GM10266 (cell line): Measurements from ENCODE around the gene COX14.

Experiments
- DNase-seq: peaks from one replicate; pipeline ENCODE4 v3.0.0; 2012; ENCODE audit errors: extremely low spot score
- CTCF ChIP-seq: IDR thresholded peaks from 2 replicates; pipeline ENCODE4 v1.5.1; 2012; ENCODE audit warnings: mild to moderate bottlenecking, low read depth; ENCODE audit not compliant: control insufficient read depth, insufficient read depth; ENCODE audit errors: missing control alignments

Gene COX14

GRCh38 chr12:50070314-50071060 lies 41.5 kb upstream of the COX14 start:
- peak; percentile 97 for TF ChIP-seq CTCF
- DNase-seq: peak; percentile 74

DNA sequence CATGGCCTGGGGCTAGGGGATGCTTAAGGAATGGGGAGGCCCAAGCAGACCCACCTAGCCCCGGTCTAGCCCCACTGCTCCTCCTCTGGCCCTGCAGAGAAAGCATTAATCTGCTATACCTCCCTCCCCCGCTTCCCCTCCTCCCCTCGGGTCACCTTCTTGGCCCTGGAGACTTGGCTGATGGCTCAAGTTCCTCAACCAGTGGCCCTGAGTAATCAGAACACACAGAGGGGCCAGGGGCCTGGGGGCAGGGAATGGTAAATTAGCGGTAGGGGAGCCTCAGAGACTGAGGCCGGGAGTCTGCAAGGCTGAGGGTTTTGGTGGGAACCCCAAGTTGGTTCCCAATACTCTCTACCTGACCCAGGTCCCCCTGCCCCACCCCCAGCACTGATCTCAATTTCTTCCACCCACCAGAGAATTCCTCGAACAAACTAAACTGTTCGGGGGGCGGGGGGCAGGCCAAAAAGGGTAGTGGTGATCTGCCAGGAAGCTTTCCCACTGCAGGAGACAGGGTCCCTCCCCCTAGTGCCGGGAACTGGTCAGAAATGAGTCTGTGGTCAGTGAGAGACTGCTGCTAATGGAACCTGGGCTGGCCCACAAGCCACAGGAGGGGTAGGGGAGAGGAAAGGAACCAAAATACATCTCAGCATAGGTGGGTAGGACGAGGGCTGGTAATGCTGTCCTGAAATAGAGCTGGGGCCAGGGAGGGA lies 39.7 kb upstream of the COX14 start:
- DNase-seq: no peak
- no peak for TF ChIP-seq CTCF

- no peak for TF ChIP-seq CTCF
- DNase-seq: no peak
Observed at GRCh38 chr12:50073206-50073605, 38.8 kb upstream of the COX14 start.

DNA sequence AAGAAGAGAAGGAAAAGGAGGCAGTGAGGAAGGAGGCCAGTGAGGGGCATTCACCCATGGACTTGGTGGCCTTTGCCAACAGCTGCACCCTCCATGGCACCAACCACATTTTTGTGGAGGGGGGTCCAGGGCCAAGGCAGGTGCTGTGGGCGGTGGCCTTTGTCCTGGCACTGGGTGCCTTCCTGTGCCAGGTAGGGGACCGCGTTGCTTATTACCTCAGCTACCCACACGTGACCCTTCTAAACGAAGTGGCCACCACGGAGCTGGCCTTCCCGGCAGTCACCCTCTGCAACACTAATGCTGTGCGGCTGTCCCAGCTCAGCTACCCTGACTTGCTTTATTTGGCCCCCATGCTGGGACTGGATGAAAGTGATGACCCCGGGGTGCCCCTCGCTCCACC lies 38.3 kb upstream of the COX14 start:
- no peak for DNase-seq
- no peak for TF ChIP-seq CTCF

DNA sequence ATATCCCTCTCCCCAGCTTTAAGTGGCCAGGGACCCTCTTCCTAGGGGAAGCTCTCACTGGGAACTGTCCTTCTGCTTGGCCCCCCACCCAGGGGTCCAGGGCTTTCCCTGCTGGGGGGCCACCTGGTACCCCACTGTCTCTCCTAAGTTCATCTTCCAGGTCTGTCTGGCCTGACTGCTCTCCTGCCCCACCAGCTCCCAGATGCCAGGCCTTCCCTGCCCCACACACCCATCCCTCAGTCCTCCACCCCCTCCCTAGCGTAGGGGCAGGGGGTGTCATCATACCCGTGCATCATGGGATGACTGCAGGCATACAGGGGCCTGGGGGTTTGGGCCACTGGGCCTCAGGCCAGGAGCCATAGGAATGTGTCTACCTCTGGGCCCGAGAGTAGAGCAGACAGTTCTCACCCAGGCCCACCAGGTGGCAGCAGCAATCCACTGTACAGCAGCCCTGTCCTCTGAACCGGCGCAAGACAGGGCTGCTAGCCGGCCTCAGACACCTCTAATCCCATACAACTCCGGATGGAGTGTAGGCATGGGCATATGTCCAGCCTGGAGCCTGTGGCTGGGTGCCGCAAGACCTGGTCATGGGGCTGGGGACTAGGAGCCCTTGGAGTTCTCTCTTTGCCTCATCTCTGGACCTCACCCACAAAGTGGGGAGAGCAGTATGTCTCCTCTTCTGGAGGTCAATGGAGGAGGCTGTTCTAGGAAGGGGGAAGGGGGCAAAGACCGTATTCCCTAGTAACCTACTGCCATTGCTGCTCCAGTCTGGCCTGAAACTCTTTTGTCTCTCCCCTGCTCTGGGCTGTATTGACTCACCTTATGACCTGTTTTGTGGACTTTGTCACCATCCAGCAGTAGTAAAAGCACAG lies 36.9 kb upstream of the COX14 start:
- TF ChIP-seq CTCF: peak; percentile 94
- DNase-seq: peak; percentile 87

GRCh38 chr12:50075808-50076170 lies 36.2 kb upstream of the COX14 start:
- TF ChIP-seq CTCF: no peak
- no peak for DNase-seq

DNA sequence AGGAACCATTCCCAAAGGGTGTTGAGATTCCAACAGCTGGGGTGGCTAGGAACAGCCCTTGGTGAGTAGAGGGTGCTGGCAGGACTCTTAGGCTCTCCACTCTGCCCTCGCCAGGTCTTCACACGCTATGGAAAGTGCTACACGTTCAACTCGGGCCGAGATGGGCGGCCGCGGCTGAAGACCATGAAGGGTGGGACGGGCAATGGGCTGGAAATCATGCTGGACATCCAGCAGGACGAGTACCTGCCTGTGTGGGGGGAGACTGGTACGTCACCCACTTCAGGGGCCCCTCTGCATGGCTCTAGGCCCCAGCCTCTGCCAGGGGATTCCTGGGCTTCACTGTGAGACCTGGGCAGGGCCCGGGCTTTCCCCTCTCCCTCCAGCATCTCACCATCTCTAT lies 34.9 kb upstream of the COX14 start:
- no peak for TF ChIP-seq CTCF
- no peak for DNase-seq
